Left lobe of liver (tissue), 2 donors: ENCODE data around the gene NR2F2. TPM values are rescaled to one million over a fixed set of nuclear protein-coding genes. Genes with fewer than 3 reads are reported as not detected.

Source experiments
- ATAC-seq: fragments of 200-7000 bp; cut with Tn5 transposase; one replicate; pipeline ENCODE4 v1.9.1; 2020; ENCODE audit warnings: mild to moderate bottlenecking, moderate library complexity
- DNase-seq: peaks from one replicate; pipeline ENCODE4 v3.0.0-alpha.2; 2020; ENCODE audit warnings: low spot score
- total RNA-seq: library from RNA; stranded (reverse); gene quantifications from one replicate; pipeline ENCODE4 v1.2.1, GENCODE V29; 2021
- donor health status: DM: no; HTN: no; CAD: no; lungs with moderate emphysema.
- donor health status: DM: no; HTN: yes; CAD: no.

The NR2F2 gene
- total RNA-seq, 1 donor from 2014 or later: 37.0 TPM

DNA sequence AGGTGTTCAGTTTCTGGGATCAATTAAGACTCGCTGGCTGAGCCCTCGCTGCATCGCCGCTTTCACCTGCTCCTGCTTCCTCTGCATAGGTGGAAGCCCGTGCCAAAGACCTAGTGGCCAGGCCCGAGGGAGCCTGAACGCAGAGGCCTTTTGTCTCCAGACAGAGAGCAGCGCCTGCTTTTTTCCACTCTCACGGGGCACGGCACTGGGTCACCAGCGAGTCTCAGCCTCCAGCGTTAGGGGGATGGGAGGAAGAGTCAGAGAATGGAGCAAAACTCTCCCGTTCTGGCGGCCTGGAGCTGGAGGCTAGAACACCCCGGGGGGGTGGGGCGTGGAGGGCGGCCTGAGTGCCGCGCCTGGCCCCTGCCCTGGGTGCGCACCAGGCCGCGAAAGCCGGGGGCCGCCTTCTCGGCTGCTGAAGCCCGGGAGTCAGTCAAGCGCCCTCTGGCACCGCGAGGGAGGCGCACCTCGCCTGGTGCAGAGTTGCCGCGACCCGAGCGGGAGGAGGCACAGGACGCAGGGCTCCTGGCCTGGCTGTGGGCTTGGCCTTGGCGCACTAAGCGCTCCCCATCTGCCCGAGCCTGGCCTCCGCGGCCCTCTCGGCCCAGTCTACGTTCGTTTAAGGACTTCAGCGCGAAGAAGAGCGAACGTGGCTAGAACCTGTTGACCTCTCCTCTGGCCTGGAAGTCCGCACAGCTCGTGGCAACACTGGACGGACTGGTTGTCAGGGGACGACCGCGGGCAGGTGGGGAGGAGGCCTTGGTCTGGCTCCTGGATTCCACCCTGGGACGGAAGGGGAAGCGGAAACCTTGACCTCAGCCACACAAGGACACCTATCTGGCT, 21.5 kb downstream of the NR2F2 start:
- ATAC-seq (peak; percentile 66), DNase-seq (peak; percentile 79)

DNA sequence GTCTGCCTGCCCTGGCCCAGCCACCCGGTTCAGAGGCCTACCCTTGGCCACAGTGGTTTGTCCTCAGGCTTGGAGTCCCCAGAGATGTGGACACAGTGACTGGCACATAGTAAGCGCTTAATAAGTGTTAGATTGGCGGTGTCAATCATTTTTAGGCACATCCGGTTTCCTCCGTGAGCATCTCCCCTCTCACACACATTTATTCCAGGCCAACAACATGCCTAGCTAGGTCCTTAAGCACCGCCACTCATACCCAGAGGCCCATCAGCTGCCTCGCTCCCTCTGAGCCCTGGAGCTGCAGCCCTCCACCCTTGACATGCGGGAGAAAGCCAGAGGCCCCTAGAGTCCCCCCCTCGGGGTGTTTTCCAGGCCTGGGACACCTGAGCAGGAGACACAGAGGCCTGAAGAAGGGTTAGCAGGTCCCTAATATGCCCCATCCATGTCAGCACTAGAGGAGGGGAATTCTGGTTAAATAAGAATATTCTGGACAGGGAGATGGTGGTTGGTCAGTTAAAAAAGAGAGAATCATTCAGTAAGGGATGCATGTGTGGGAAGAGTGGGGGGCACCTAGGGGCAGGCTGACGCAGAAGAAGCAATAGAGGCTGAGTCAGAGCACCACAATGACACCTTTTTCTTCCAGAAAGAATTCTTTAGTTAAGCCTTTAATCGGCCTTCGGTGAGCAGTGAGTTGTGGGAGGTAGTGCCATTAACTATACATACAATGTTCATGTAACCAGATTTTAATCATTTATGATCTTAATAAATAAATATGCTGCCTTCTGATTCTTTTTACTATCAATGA, 22.3 kb downstream of the NR2F2 start:
- ATAC-seq (peak; percentile 47), DNase-seq (no peak)

DNA sequence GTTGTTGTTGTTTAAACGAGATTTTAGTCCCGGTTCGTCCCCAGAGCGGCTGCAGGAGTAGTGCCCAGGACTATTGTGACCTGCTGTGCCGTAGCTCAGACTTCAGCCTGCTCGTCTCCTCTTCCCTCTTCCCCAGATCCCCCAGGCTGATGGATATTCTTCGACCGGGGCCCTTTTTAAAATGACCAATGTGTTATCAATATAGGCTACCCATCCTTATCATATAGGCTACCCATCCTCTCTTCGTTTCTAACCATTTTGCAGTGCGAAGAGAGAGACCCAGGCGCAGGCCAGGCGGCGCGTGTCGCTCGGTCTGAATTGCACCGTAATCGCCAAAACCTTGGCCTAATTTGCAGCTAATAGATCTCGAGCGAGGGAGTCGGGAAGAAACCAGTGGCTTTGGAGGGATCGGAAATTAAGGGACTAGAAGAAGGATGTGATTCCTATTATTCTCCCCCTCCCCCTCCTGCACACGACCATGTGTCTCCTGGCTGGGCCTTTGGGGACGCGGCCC, 23.0 kb downstream of the NR2F2 start:
- ATAC-seq (no peak), DNase-seq (no peak)

DNA sequence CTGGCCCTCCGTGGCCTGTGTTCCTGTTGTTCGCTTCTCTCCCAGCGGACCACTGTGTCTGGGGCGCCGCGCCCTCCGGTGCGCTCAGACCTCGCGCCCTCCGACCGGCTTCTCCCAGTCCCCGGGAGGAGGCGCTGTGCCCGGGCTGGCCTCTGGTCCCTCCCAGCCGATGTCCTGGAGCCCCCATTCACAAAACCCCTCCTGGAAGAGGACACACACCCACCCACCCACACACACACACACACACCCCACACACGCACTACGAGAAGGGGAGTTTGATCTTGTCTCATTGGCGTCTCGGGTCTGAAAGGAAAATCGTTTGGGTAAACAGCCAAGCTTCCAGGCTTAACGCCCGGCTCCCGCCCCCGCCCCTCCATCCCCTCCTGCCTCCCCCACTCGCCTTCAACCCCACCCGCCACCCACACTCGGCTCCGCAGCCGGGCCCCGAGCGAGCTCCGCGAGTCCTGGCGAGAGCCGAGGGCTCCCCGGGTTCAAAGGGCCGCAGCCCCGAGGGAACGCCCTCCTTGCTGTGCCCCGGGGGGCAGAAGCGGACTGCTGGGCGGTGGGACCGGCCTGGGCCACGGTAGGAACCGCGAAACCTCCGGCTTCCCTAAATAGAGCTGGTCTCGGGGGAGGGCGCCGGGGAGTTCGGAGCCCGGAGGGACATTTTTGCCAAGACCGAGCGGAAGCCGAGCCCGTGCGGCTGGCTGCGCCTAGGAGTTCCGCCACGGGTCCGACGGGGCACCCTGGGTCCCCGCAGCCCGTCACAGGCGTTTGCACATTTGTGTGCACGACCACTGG, 23.6 kb downstream of the NR2F2 start:
- peak; percentile 58 for DNase-seq
- peak; percentile 34 for ATAC-seq

DNA sequence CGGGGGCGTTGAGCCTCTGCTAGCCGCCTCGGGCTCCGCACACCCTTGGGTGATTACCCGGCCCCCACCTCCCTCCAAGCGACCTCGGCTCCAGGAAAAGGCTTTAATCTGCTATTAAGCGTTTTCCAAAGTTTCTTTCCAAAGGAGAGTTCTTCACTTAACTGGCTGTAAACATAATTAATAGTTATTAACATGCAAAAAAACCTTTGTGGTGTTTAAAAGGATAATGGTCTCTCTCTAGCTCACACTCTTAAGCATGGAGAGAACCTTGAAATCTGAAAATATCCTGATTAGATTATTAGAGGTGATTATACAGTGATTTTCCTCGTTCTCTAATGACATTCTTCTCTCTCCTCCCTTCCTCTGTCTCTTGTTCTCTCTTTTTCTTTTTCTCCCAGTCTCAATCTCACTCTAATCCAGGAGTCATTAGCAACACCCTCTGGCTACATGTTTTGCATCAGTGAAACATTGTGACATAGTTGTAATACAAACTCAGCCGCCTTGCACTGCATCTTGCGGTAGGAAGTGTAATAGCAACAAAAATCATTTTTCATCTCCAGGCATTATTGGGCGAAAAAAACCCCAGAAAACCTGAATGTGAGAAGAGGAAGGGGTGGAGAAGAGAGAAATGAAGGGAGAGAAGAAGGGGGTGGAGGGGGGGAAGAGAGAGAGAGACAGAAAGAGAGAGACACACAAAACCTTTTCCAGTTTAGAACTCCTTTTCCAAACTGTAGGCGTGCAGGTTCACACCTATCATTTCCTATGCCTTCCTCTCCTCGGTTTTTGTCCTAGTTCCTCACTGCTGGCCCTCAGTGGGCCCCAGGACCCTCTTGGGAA, 24.4 kb downstream of the NR2F2 start:
- ATAC-seq (peak; percentile 34), DNase-seq (no peak)

DNA sequence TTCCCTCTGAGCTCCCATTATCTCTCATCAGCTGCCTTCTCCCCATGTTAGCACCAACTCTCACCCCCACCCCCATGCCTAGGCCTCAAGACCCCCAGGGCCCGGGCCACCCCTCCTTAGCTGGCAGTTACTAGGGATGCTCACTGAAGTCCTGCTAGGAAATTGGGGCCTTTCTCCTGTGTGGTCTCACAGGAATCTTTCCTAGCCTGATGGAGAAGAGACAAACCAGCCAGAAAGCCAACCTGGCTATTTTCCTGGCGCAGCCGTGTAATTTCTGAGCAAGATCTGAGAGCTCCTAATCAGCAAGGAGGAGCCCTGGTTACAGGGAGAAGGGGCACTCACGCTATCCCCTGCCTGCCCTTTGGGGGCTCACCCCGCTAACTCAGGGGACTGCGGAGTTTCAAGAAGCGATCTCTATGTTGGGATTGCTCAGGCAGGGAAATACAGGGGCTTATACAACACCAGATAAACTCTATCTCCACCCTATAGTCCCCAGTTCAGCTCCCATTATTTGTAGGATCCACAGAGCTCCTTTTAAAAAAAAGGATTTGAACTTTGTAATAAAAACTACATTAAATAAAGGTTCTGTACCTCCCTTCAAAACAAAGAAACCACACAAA, 25.2 kb downstream of the NR2F2 start:
- DNase-seq: peak; percentile 42

DNA sequence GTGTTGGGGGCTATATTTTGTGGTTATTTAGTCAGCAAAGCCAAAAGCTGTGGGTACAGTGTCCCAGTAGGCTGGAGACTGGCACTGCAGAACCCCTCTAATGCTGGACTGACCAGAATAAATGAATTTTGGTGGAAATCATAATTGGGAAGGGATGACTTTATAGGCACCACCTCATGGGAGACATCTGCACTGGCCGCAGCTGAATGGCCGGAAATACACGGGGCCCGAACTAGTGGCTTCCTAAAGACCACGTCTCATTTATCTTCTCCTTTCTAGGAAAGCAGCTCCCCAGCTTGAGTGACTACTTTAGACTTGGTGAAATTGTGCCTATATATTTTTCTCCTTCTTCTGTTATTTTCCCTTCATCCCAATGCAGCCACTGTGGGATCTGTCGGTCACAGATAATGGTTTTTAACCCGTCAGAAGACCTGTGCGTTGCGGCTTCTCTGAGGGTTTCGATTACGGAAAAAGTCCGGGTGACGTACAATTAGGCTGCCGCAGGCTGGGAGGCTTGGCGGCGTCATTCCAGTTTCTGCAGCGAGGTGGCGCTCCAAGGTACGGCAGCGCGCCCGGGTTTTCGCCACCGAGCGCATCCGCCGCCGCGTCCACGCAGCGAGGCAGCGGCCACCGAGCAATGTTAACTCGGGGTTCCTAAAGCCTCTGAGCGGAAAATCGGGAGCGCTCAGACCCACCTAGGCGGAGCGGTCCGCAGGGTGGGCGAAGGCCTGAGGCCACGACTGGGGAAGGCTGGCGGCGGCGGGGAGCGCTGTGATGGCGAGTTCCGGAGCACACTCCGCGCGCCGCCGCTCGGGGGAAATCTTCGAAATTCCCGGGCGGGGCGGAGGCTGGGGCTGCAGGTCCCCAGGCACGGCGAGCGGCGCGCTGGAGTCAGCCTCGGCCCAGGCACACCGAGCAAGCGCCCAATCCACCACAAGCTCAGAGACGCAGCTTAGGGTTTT, 26.3 kb downstream of the NR2F2 start:
- ATAC-seq (peak; percentile 75), DNase-seq (peak; percentile 87)

More for the DNA sequence above, 25.2 kb downstream of the NR2F2 start:
- ATAC-seq: no peak

DNA sequence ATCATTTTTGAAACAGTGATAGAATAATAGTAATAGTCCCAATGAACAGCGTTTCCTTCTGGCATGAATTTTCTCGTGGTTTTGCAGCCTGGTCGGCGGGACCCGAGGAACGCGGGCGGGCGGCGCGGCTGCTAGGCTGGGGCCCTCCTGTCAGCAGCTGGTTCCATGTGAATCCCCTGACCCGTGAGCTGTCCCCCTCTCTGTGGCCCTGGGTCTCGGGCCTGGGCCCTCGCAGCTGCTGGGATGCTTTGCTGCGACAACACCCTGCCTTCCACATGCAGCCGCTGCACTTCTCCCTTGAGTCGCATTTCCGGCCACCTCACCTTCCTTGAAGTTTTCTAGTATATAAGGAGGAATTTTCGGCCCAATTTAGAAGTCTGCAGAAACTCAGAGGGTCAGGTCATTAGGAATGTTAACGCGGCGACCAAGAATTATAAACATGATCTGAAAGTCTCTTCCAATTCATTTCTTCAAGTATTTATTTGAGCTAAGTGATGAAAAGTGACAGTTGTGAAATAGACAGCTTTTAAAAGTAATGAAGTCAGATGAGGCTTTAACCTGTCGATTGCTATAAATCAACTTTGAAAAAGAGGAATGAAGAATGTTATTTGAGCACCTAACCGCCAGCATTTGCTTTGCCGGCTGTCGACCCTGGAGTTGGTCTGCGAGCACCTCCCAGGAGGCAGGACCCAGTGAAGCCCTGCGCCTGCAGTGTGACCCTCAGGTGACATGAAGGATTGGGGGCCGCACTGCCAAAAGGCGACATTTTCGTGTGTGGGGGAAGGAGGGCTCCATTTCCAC, 27.7 kb downstream of the NR2F2 start:
- no peak for ATAC-seq
- no peak for DNase-seq

DNA sequence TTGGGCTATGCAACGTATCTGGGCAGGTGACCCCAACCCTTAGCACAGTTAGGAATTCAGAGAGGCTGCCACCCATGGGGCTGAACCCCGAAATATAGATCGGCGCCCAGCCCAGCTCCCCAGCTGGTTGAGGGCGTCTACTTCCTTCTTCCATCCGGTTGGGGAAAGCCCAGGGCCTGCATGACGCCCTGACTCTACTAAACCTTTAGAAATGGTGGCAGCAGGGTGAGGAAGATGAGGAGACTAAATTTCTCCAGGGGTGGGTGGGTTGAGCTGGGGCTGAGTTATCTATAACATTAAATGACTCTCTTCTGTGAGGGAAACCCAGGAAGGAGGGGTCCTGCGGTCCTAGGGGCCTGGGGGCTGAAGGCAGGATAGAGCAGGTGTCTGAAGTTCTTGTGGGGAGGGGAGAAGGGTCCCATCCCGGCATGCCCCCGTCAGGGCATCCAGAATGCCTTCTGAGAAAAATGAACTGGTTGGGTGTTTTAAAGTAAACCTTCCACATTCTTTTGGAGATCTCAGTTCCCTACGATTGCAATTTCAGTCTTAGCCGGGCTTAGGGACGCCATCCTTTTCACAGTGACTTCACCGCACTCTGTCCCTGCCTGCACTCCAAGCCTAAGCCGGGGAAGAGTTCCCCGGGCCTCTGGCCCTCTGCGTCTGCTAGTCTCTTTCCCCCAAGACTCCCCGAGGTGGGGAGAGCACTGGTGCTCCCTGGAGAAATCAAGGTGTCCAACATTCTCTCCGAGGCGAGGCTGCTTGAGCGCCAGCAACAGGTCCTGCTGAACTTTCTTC, 28.5 kb downstream of the NR2F2 start:
- no peak for DNase-seq
- ATAC-seq: no peak

DNA sequence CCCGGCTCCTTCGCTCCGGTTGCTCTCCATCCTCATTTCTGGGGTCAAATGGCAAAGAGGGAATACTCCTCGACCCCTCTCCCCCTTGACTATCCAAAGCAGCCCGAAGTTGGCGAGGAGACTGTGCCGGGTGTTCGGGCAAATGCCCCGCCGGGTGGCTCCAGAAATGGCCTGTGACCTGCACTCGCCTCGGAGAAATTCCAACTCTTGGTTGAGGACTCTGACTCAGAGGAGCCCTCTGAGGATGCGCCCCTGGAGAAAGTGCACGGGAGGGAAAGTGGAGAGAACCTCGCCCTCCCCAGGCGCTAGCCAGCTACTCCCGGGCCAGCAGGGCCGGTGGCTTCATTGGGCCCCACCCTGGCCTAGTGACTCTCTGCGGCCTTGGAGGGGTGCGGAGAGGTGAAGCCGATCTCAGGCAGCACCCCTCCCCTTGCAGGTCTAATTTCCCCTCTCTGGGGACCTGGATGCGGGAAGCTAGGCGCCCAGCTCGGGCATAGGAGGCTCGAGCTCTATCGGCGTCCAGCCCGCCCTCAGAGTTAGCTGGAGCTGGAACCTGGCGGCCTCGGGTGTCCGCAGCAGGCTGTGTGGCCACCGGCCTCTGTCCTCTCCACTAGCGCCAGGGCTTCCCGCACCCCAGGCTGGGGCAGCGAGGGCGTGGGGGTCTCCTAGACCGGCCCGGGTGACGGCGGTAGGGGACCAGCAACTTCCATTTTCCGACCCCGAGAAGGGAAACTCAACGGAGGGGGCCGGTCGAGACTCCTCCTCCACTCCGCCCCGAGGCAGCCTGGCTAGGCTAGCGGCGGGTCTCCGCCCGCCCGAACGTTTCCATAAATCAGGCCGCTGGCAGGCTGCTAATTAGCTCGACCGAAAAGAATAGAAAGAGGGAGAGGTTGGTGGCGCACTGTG, 29.4 kb downstream of the NR2F2 start:
- DNase-seq (peak; percentile 47), ATAC-seq (peak; percentile 33)

DNA sequence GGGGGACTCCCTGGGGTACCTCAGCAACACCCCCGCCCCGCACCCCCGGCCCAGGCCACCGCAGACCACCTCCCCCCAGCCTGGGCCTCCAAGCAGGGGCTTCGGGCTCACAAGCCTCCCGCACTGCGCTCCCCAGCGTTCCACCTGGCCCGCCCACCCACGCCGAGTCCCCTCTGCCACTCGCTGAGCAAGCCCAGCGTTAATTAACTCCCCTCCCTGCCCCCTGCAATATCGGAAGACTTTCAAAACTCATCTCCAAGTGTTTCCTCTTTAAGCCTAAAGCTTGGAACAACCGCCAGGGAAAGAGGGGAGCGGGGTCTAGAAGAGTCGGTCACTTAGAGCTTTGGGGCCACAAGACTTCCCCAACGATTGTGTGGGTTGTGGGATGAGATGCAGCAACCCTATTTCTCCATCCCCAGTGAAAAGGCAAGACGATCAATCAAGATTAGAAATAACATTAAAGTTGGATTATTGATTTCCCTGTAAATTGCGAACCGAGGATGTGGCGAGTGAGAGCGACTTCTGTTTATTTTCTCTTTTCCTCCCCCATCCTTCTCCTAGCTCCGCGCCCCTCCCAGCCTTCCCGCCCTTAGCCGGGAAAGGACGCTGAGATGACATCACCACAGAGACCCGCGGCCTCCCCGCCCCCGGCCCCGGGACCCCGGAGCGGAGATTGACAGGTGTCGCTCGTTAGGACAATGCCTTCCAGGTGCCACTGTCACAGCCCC, 30.2 kb downstream of the NR2F2 start:
- DNase-seq: no peak

DNA sequence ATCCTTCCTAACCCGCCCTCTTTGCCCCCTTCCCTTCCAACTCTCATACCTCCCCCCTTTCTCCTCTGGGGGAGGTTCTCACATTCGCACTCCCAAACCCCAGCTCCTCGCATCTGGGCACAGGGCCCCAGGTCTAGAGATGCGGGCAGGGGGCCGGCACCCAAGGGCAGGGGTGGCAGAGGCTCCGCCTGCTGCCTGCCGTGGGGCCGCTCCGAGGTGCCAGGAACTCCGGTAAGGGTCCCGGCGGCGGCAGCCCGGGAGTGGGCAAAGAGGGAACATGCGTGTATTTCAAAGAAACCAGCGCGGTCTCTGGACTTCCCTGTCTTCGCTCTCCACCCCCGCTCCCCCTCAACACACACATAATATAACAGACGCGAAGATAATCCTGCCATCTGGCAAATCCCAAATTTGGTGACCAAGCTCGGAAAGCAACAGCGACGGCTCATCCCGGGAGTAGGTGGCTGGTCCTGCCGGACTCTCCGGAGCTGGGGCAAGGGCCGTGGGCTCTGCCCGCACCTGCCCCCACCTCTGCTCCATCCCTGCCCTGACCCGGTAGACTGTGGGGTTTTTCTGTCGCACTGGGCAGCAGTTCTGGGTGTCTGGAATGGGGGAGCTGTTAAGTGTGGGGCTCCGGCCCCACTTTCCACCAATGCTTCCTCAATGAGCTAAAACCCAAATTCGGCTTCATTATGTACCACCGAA, 31.0 kb downstream of the NR2F2 start:
- DNase-seq (no peak), ATAC-seq (no peak)

More for the DNA sequence above, 30.2 kb downstream of the NR2F2 start:
- no peak for ATAC-seq

DNA sequence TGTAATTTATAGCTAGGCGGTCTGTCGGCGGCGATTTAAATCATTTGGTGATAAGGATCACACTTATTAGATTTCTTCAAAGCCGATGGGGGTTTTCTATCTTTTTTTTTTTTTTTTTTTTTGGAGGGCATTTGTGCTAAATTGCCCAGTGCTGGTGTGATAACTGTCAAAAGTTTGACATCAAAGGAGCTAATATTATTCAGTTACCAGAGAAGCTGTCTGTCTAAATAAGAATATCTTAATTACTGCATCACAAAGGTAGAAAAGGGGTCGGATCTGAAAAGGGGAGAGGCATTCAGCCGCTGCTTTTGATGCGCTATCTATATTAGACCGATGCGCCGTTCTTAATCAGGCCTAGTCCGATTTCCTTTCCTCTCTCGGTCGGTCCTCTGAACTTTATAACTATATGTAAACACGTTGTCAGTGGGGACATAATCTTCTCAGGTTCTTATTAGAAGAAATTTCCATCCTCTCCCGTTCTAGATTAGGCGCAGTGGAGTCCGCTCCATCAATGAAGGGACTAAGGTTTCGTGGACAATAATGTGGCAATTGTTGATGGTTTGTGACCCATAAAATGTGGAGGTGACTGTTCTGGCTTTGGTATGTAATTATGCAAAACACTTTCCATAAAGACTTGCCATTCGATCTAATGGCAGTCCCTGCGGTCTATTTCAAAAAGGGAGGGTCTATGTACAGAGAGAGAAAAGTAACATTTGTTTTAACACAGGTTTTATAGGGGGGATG, 31.7 kb downstream of the NR2F2 start:
- DNase-seq (no peak), ATAC-seq (no peak)
